Stimulated activated CD4-positive, alpha-beta T cell treated with anti-CD3 and anti-CD28 coated beads, Interleukin-15, amount 100 ng/mL, for 24 hours (primary cell): ENCODE measurements around the gene ATP5PO.

Experiments used
- DNase-seq: peaks from one replicate; pipeline ENCODE4 v3.0.0-alpha.2; 2020

Gene ATP5PO

DNA sequence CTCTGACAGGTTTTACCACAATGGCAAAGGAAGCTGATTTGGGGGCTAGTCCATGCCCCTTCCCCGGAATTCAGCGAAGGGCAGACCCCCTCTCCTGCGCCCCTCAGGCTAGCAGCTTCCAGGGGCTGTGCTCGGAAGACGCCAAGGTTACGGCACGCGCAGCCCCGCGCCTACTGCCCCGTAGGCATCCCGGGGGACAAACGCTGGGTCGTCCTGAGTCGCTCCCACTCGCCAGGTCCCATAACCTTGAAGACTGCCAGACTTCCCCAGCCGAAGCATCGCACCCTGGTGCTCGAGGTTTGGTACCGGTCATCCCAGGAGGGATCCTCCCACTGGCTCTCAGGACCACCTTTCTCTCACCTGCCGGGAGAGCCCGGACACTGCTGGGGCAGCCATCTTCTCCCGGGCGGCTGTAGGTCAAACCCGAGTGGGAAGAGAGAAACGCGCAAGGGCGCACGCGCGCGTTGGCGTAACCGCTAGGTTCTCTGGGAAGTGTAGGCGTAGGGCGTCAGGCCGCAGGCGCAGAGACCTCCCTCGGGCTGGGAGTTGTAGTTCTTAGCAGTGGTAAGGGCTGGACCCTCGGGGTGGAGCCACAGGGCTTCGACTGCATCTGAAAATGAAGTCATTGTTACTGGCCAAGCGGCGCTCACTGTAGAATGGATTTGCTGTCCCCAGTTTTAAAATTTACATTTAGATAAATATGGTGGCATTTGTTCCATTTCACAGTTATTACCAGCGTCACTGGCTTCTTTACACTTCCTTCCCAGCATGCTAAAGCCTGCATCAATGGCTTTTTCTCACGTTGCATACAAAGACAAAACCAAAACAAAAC is at the start of gene ATP5PO:
TSS of gene ATP5PO (minus strand) at position 437 of the 832 bp plus-strand sequence. CDS start at position 396, 41 bp downstream.
- DNase-seq: peak; percentile 97

GRCh38 chr21:33964706-33965325 is 49.2 kb upstream of the ATP5PO start:
- no peak for DNase-seq

GRCh38 chr21:33963848-33964555 is 48.4 kb upstream of the ATP5PO start:
- DNase-seq: no peak

- no peak for DNase-seq
These were observed 46.7 kb upstream of the ATP5PO start for GRCh38 chr21:33962290-33962689.

- DNase-seq: no peak
These were observed 45.5 kb upstream of the ATP5PO start for GRCh38 chr21:33961061-33961460.

GRCh38 chr21:33959680-33960079 is 44.1 kb upstream of the ATP5PO start:
- no peak for DNase-seq

DNA sequence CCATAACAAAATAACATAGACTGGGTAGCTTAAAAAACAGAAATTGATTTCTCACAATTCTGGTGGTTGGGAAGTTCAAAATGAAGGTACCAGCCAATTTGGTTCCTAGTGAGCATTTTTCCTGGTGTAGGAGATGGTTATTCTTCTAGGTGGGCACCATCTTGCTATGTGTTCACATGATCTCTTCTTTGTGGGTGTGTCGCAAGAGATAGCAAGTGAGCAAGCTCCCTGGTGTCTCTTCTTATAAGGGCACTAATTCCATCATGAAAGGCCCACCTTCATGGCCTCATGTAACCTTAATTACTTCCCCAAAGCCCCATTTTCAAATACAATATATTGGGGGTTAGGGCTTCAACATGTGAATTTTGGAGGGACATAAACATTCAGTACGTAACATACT is 38.8 kb upstream of the ATP5PO start:
- no peak for DNase-seq

- DNase-seq: no peak
These were observed 35.9 kb upstream of the ATP5PO start for GRCh38 chr21:33951276-33952178.

- DNase-seq: no peak
These were observed 35.0 kb upstream of the ATP5PO start for GRCh38 chr21:33950431-33951079.

DNA sequence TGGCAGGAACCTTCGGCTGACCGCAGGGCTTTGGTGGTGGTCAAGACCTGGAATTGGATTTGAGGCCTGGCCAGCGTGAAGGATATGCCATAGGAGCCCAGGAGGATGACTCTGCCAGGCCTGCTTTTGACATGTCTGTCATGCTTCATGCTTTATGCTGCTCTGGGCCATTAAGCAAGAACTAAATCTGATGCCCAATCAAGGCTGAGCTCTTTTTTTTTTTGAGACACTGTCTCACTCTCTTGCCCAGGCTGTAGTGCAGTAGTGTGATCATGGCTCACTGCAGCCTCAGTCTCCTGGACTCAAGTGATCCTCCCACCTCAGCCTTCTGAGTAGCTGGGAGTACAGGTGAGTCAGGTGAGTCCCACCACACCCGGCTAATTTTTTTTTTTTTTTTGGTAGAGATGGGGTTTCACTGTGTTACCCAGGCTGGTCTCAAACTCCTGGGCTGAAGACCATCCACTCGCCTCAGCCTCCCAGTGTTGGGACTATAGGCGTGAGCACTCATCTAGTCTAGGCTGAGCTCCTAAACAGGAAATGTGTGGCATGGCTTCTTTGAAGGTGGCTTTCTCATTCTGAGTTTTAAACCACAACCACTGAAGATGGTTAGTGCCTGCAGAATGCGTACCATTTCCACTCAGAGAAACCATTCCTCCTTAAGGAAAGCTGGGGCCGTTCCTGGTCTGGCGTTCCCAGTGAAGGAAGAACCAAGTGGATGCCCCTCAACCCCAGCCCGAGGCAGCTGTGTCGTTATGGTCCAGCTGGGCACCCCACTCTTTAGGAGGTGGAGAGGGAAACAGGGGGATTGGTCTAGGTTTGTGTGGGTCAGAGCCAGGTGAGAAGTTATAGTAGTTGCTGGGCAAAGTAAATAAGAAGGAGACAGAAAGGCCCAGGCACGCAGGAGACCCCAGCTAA is 34.2 kb upstream of the ATP5PO start:
- DNase-seq: peak; percentile 73

- no peak for DNase-seq
These were observed 33.4 kb upstream of the ATP5PO start for GRCh38 chr21:33948951-33949444.

- peak; percentile 83 for DNase-seq
These were observed 32.7 kb upstream of the ATP5PO start for GRCh38 chr21:33948096-33948950.

DNA sequence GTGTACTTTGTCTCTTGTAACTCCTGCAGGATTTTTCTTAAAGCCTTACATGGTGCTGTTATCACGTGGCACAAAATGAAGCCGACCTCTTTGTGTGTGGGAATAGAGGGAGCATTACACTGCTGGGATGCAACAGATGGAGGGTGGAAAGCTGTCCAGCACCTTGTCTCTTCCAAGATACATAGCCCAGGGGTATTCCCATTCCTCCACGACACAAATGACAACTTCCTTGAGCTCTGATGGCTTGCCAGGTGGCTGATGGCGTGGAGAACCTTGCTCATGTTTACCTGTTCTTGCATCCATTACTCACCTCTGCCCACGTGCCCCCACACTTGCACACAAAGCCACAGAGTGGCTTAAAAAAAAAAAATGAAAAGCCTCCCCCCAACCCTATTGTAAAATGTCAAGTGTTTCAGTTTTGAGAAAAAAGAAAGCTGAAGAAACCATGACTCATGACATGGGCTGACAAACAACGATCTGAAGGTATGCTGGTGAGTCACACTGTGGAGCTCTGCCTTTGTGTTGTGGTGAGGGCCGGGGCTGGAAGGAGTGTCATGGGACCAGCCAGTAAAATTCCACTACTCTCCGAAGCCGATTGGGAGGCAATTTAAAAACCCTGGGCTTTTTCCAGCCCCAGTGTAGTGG is 32.0 kb upstream of the ATP5PO start:
- DNase-seq: peak; percentile 89

GRCh38 chr21:33945652-33946270 is 30.2 kb upstream of the ATP5PO start:
- DNase-seq: no peak

- no peak for DNase-seq
These were observed 28.7 kb upstream of the ATP5PO start for GRCh38 chr21:33944185-33944763.

DNA sequence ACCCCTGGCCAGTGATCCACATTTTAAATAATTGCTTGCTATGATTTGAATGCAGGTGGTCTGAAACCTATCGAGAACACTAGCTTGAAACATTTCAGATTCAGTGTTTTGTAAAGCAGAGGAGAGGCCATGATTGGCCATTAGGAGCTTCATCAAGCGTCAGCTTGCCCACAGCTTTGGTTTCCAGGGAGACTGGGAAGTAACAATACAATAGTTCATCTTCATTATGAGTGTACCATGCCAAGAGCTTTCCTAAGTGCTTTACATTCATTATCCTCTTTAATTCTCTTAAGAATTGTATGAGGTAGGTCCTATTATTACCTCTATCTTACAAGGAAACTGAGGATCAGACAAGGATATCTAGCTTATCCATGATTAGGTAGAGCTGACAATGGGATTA is 27.7 kb upstream of the ATP5PO start:
- DNase-seq: no peak

GRCh38 chr21:33942426-33942825 is 26.8 kb upstream of the ATP5PO start:
- no peak for DNase-seq

GRCh38 chr21:33940881-33941245 is 25.3 kb upstream of the ATP5PO start:
- DNase-seq: no peak
